Measurements from ENCODE around the gene FGR.

Gene FGR

GRCh38 chr1:27585684-27586083, 49.3 kb downstream of the FGR start:
- no peak for TF ChIP-seq CTCF (IDR thresholded peaks at IDR 0.05; ENCODE audit: control insufficient read depth, insufficient read depth, low read depth, low read length, missing control alignments)
- no peak overlapping the region for H3K4me3 ChIP-seq (ENCODE audit: control insufficient read depth, low read depth, low read length)
- no peak for DNase-seq (ENCODE audit: low read depth)

GRCh38 chr1:27584453-27584852, 50.5 kb downstream of the FGR start:
- DNase-seq (ENCODE audit: low read depth): no peak
- no peak overlapping the region for H3K4me3 ChIP-seq (ENCODE audit: control insufficient read depth, low read depth, low read length)
- no peak for TF ChIP-seq CTCF (IDR thresholded peaks at IDR 0.05; ENCODE audit: control insufficient read depth, insufficient read depth, low read depth, low read length, missing control alignments)

GRCh38 chr1:27583479-27583878, 51.5 kb downstream of the FGR start:
- no peak overlapping the region for H3K4me3 ChIP-seq (ENCODE audit: control insufficient read depth, low read depth, low read length)
- DNase-seq (ENCODE audit: low read depth): no peak
- TF ChIP-seq CTCF (IDR thresholded peaks at IDR 0.05; ENCODE audit: control insufficient read depth, insufficient read depth, low read depth, low read length, missing control alignments): no peak

- TF ChIP-seq CTCF (IDR thresholded peaks at IDR 0.05; ENCODE audit: control insufficient read depth, insufficient read depth, low read depth, low read length, missing control alignments): no peak
- DNase-seq (ENCODE audit: low read depth): no peak
- no peak overlapping the region for H3K4me3 ChIP-seq (ENCODE audit: control insufficient read depth, low read depth, low read length)
Observed at GRCh38 chr1:27581823-27582243, 53.2 kb downstream of the FGR start.

- no peak for TF ChIP-seq CTCF (IDR thresholded peaks at IDR 0.05; ENCODE audit: control insufficient read depth, insufficient read depth, low read depth, low read length, missing control alignments)
- H3K4me3 ChIP-seq (ENCODE audit: control insufficient read depth, low read depth, low read length): no peak overlapping the region
- no peak for DNase-seq (ENCODE audit: low read depth)
Observed at GRCh38 chr1:27577504-27578188, 57.3 kb downstream of the FGR start.

GRCh38 chr1:27576806-27577227, 58.2 kb downstream of the FGR start:
- no peak overlapping the region for H3K4me3 ChIP-seq (ENCODE audit: control insufficient read depth, low read depth, low read length)
- no peak for DNase-seq (ENCODE audit: low read depth)
- no peak for TF ChIP-seq CTCF (IDR thresholded peaks at IDR 0.05; ENCODE audit: control insufficient read depth, insufficient read depth, low read depth, low read length, missing control alignments)
